RWPE1 (cell line): ENCODE results near the gene IL17C.

ENCODE experiments used
- CTCF ChIA-PET: fragments of 350-600 bp; sonication (Branson Sonifier 250); formaldehyde crosslinking; extraction: SDS; loops from one replicate; lab custom pipeline; 2021; lab: Yijun Ruan, JAX
- POLR2A ChIA-PET: fragments of 400-600 bp; formaldehyde crosslinking; extraction: SDS; loops from one replicate; lab custom pipeline; 2020; ENCODE audit warnings: antibody characterized with exemption; ENCODE audit not compliant: low non-redundant PET; lab: Yijun Ruan, JAX
- DNase-seq: peaks from one replicate; pipeline ENCODE4 v3.0.0; 2012; ENCODE audit warnings: low spot score
- H3K27ac ChIP-seq: fragments of 450-650 bp; 2 replicates; pipeline ENCODE4 v1.5.1; 2017
- CTCF ChIP-seq: fragments of 450-650 bp; conservative IDR thresholded peaks from 2 replicates; pipeline ENCODE4 v1.5.1; 2017; ENCODE audit warnings: low read depth, mild to moderate bottlenecking

Gene IL17C

GRCh38 chr16:88669980-88670379 lies 31.6 kb downstream of the IL17C start:
- no peak for TF ChIP-seq CTCF
- DNase-seq: no peak
- POLR2A ChIA-PET: no interaction called here
- CTCF ChIA-PET: no interaction called here
- H3K27ac ChIP-seq: no peak overlapping the region

GRCh38 chr16:88671806-88672205 lies 33.4 kb downstream of the IL17C start:
- POLR2A ChIA-PET: no interaction called here
- no peak for TF ChIP-seq CTCF
- DNase-seq: no peak
- H3K27ac ChIP-seq: no peak overlapping the region
- CTCF ChIA-PET: interaction anchor here (0.8 kb wide), 1 partner anchor 9 kb away, joined by 4 read pairs; no protein-coding TSS in a partner anchor

GRCh38 chr16:88672776-88673175 lies 34.4 kb downstream of the IL17C start:
- TF ChIP-seq CTCF: no peak
- no peak for DNase-seq
- no peak overlapping the region for H3K27ac ChIP-seq
- POLR2A ChIA-PET: interaction anchor here (1.1 kb wide), 1 partner anchor 13 kb away, joined by 3 read pairs; no protein-coding TSS in a partner anchor
- CTCF ChIA-PET: interaction anchor here (0.5 to 0.6 kb wide), 2 partner anchors 244 to 420 kb away, joined by 3 to 4 read pairs; no protein-coding TSS in a partner anchor

- no peak for TF ChIP-seq CTCF
- ChIA-PET CTCF (interaction anchor here (1.0 to 1.2 kb wide), 2 partner anchors 11 to 13 kb away, joined by 3 to 5 read pairs; no protein-coding TSS in a partner anchor), POLR2A (interaction anchor here (0.5 kb wide), 1 partner anchor 294 kb away, joined by 3 read pairs; no protein-coding TSS in a partner anchor)
- no peak overlapping the region for H3K27ac ChIP-seq
- DNase-seq: no peak
Measured at GRCh38 chr16:88673716-88674379, 35.5 kb downstream of the IL17C start.

- no peak for TF ChIP-seq CTCF
- no peak for DNase-seq
- H3K27ac ChIP-seq: no peak overlapping the region
- ChIA-PET POLR2A (no interaction called here), CTCF (interaction anchor here (0.5 kb wide), 1 partner anchor 25 kb away, joined by 4 read pairs; no protein-coding TSS in a partner anchor)
Measured at GRCh38 chr16:88676502-88677242, 38.3 kb downstream of the IL17C start.

- ChIA-PET CTCF (no interaction called here), POLR2A (no interaction called here)
- H3K27ac ChIP-seq: no peak overlapping the region
- TF ChIP-seq CTCF: no peak
- no peak for DNase-seq
Measured at GRCh38 chr16:88677721-88678120, 39.3 kb downstream of the IL17C start.
